Right lobe of liver (tissue), 4 donors: Measurements from ENCODE around the gene IRX4.

ENCODE experiments used
- CTCF ChIP-seq, 4 donors: fragments of 200-600 bp in 3 of 4; fragments of 450-650 bp in 1 of 4; IDR thresholded peaks; one replicate each; pipeline versions ENCODE4 v1.5.1 to v1.8.0; 2016 to 2022; ENCODE audit warnings: antibody characterized with exemption in 4 of 4, mild to moderate bottlenecking in 2 of 4
- POLR2A ChIP-seq: fragments of 450-650 bp; IDR thresholded peaks from one replicate; pipeline ENCODE4 v1.6.1; 2017; ENCODE audit warnings: antibody characterized with exemption, mild to moderate bottlenecking
- donor health status: DM: no; HTN: no; CAD: no.
- donor health status: DM: no; HTN: no; CAD: no.
- donor health status: DM: no; HTN: yes; CAD: no.

GRCh38 chr5:1897816-1898450 is 15.2 kb upstream of the IRX4 start:
- TF ChIP-seq CTCF (IDR thresholded peaks at IDR 0.05) (no peak), POLR2A (no peak)
